BLaER1 treated with 17β-estradiol and CSF1 and Interleukin-3, amounts not matched to agents 10 nM and 100 nM (cell line): ENCODE data around the gene SPACA6.
A peak's percentile ranks its signal among the peaks of the same experiment; 100 is the strongest.

ENCODE experiments used
- H3K27ac ChIP-seq, 11 experiments: shearing (Covaris generic); formaldehyde crosslinking; 2 replicates each; pipeline ENCODE4 v1.8.1; 2022
- H3K27me3 ChIP-seq, 11 experiments: shearing (Covaris generic); formaldehyde crosslinking; 2 replicates each; pipeline ENCODE4 v1.8.1; 2022
- H3K36me3 ChIP-seq, 11 experiments: shearing (Covaris generic); formaldehyde crosslinking; 2 replicates each; pipeline ENCODE4 v1.8.1; 2022
- H3K4me1 ChIP-seq, 10 experiments: shearing (Covaris generic); formaldehyde crosslinking; 2 replicates each; pipeline ENCODE4 v1.8.1; 2022
- H3K4me2 ChIP-seq, 11 experiments: shearing (Covaris generic); formaldehyde crosslinking; 2 replicates each; pipeline ENCODE4 v1.8.1; 2022
- H3K4me3 ChIP-seq, 10 experiments: shearing (Covaris generic); formaldehyde crosslinking; 2 replicates each; pipeline ENCODE4 v1.8.1; 2022
- H3K9ac ChIP-seq, 11 experiments: shearing (Covaris generic); formaldehyde crosslinking; 2 replicates each; pipeline ENCODE4 v1.8.1; 2022
- H3K9me3 ChIP-seq, 11 experiments: shearing (Covaris generic); formaldehyde crosslinking; replicated peaks in 1 of 11; 2 replicates each; pipeline ENCODE4 v1.8.1; 2022
- H4K20me1 ChIP-seq, 11 experiments: shearing (Covaris generic); formaldehyde crosslinking; 2 replicates each; pipeline ENCODE4 v1.8.1; 2022
- Cebpa-rat ChIP-seq, 11 experiments: shearing (Covaris generic); IDR thresholded peaks; 2 replicates each; pipeline ENCODE4 v1.8.1; 2022

The SPACA6 gene

GRCh38 chr19:51739466-51740213, 46.5 kb downstream of the SPACA6 start:
- TF ChIP-seq Cebpa-rat (IDR thresholded peaks at IDR 0.05), result no peak
- Histone ChIP-seq H3K4me1 (peaks cover 21 to 100% (median 68%) of the 10 kb centered on the region in 10 experiments), H3K27me3 (no peaks in the 10 kb centered on the region), H3K9me3 (peaks cover 0 to 30% (median 0%) of the 10 kb centered on the region in 11 experiments; a peak in 7 of 22 replicates), H4K20me1 (peaks cover 0 to 9% (median 0%) of the 10 kb centered on the region in 11 experiments; a peak in 2 of 22 replicates), H3K4me2 (peak overlapping the region in 8 of 11 experiments; percentile 3 to 92 (median 56); a peak in 13 of 22 replicates), H3K27ac (peak overlapping the region in 5 of 11 experiments; percentile 23 to 53 (median 27); a peak in 4 of 22 replicates), H3K36me3 (peaks cover 0 to 12% (median 0%) of the 10 kb centered on the region in 11 experiments; a peak in 4 of 22 replicates), H3K4me3 (no peak overlapping the region), H3K9ac (no peak overlapping the region)

GRCh38 chr19:51740356-51740755, 47.2 kb downstream of the SPACA6 start:
- Histone ChIP-seq H3K4me2 (peak overlapping the region in 5 of 11 experiments; percentile 53 to 92 (median 74); a peak in 10 of 22 replicates), H3K4me3 (no peak overlapping the region), H3K27ac (peak overlapping the region in 1 of 11 experiments; percentile 27; a peak in 1 of 22 replicates), H3K9me3 (peaks cover 0 to 23% (median 0%) of the 10 kb centered on the region in 11 experiments; a peak in 8 of 22 replicates), H4K20me1 (peaks cover 0 to 16% (median 0%) of the 10 kb centered on the region in 11 experiments; a peak in 2 of 22 replicates), H3K36me3 (peaks cover 0 to 19% (median 0%) of the 10 kb centered on the region in 11 experiments; a peak in 5 of 22 replicates), H3K9ac (no peak overlapping the region), H3K27me3 (no peaks in the 10 kb centered on the region), H3K4me1 (peaks cover 19 to 98% (median 61%) of the 10 kb centered on the region in 10 experiments)
- no peak for TF ChIP-seq Cebpa-rat (IDR thresholded peaks at IDR 0.05)

GRCh38 chr19:51742789-51743188, 49.7 kb downstream of the SPACA6 start:
- Histone ChIP-seq H4K20me1 (peaks cover 0 to 40% (median 0%) of the 10 kb centered on the region in 11 experiments; a peak in 3 of 22 replicates), H3K36me3 (peaks cover 0 to 44% (median 0%) of the 10 kb centered on the region in 11 experiments; a peak in 6 of 22 replicates), H3K4me2 (peak overlapping the region in 7 of 11 experiments; percentile 26 to 64 (median 52); a peak in 14 of 22 replicates), H3K4me3 (no peak overlapping the region), H3K27me3 (no peaks in the 10 kb centered on the region), H3K9me3 (peaks cover 0 to 26% (median 0%) of the 10 kb centered on the region in 11 experiments; a peak in 7 of 22 replicates), H3K4me1 (peaks cover 4 to 98% (median 39%) of the 10 kb centered on the region in 10 experiments; a peak in 16 of 20 replicates), H3K9ac (no peak overlapping the region), H3K27ac (peak overlapping the region in 4 of 11 experiments; percentile 26 to 40 (median 33); a peak in 5 of 22 replicates)
- TF ChIP-seq Cebpa-rat (IDR thresholded peaks at IDR 0.05), result no peak

- H3K4me3 ChIP-seq, result no peak overlapping the region
- peaks cover 0 to 48% (median 0%) of the 10 kb centered on the region in 11 experiments; a peak in 6 of 22 replicates for H3K36me3 ChIP-seq
- peaks cover 4 to 98% (median 41%) of the 10 kb centered on the region in 10 experiments; a peak in 16 of 20 replicates for H3K4me1 ChIP-seq
- H3K4me2 ChIP-seq, result peak overlapping the region in 7 of 11 experiments; percentile 26 to 64 (median 52); a peak in 14 of 22 replicates
- peaks cover 0 to 47% (median 0%) of the 10 kb centered on the region in 11 experiments; a peak in 3 of 22 replicates for H4K20me1 ChIP-seq
- H3K27me3 ChIP-seq, result no peaks in the 10 kb centered on the region
- peak overlapping the region in 3 of 11 experiments; percentile 26 to 30 (median 26); a peak in 4 of 22 replicates for H3K27ac ChIP-seq
- peaks cover 0 to 31% (median 0%) of the 10 kb centered on the region in 11 experiments; a peak in 7 of 22 replicates for H3K9me3 ChIP-seq
- H3K9ac ChIP-seq, result no peak overlapping the region
- no peak for TF ChIP-seq Cebpa-rat (IDR thresholded peaks at IDR 0.05)
These were observed 50.3 kb downstream of the SPACA6 start for GRCh38 chr19:51743405-51743804.

GRCh38 chr19:51746731-51747130, 53.6 kb downstream of the SPACA6 start:
- Histone ChIP-seq H3K4me2 (peak overlapping the region in 2 of 11 experiments; percentile 91 to 97; a peak in 3 of 22 replicates), H3K4me1 (peaks cover 10 to 93% (median 41%) of the 10 kb centered on the region in 10 experiments), H3K9ac (no peak overlapping the region), H3K9me3 (peaks cover 0 to 42% (median 0%) of the 10 kb centered on the region in 11 experiments; a peak in 8 of 22 replicates), H4K20me1 (peaks cover 0 to 48% (median 0%) of the 10 kb centered on the region in 11 experiments; a peak in 3 of 22 replicates), H3K27ac (no peak overlapping the region), H3K4me3 (peak overlapping the region in 2 of 10 experiments; percentile 57 to 63; a peak in 3 of 20 replicates), H3K36me3 (peaks cover 0 to 65% (median 0%) of the 10 kb centered on the region in 11 experiments; a peak in 6 of 22 replicates), H3K27me3 (no peaks in the 10 kb centered on the region)
- TF ChIP-seq Cebpa-rat (IDR thresholded peaks at IDR 0.05), result no peak

GRCh38 chr19:51749979-51750378, 56.8 kb downstream of the SPACA6 start:
- H3K4me3 ChIP-seq, result peak overlapping the region in 2 of 10 experiments; percentile 57 to 63; a peak in 4 of 20 replicates
- peaks cover 0 to 46% (median 4%) of the 10 kb centered on the region in 11 experiments; a peak in 11 of 22 replicates for H3K9me3 ChIP-seq
- H3K9ac ChIP-seq, result peak overlapping the region in 2 of 11 experiments; percentile 74 to 75; a peak in 4 of 22 replicates
- H3K27ac ChIP-seq, result peak overlapping the region in 2 of 11 experiments; percentile 92 to 94; a peak in 2 of 22 replicates
- no peaks in the 10 kb centered on the region for H3K27me3 ChIP-seq
- H3K4me2 ChIP-seq, result peak overlapping the region in 5 of 11 experiments; percentile 20 to 97 (median 72); a peak in 6 of 22 replicates
- H4K20me1 ChIP-seq, result peaks cover 0 to 36% (median 0%) of the 10 kb centered on the region in 11 experiments; a peak in 3 of 22 replicates
- TF ChIP-seq Cebpa-rat (IDR thresholded peaks at IDR 0.05), result no peak
- peaks cover 0 to 55% (median 0%) of the 10 kb centered on the region in 11 experiments; a peak in 6 of 22 replicates for H3K36me3 ChIP-seq
- peaks cover 11 to 93% (median 39%) of the 10 kb centered on the region in 10 experiments for H3K4me1 ChIP-seq

GRCh38 chr19:51750400-51751094, 57.4 kb downstream of the SPACA6 start:
- no peaks in the 10 kb centered on the region for H3K27me3 ChIP-seq
- peak overlapping the region in 4 of 10 experiments; percentile 21 to 63 (median 46); a peak in 7 of 20 replicates for H3K4me3 ChIP-seq
- peak overlapping the region in 8 of 11 experiments; percentile 63 to 97 (median 76); a peak in 16 of 22 replicates for H3K4me2 ChIP-seq
- peaks cover 0 to 52% (median 4%) of the 10 kb centered on the region in 11 experiments; a peak in 11 of 22 replicates for H3K9me3 ChIP-seq
- peak overlapping the region; percentile 65 to 94 (median 76); a peak in 21 of 22 replicates for H3K27ac ChIP-seq
- peak overlapping the region in 2 of 11 experiments; percentile 74 to 75; a peak in 4 of 22 replicates for H3K9ac ChIP-seq
- no peak for TF ChIP-seq Cebpa-rat (IDR thresholded peaks at IDR 0.05)
- peaks cover 0 to 30% (median 0%) of the 10 kb centered on the region in 11 experiments; a peak in 3 of 22 replicates for H4K20me1 ChIP-seq
- peaks cover 0 to 49% (median 0%) of the 10 kb centered on the region in 11 experiments; a peak in 6 of 22 replicates for H3K36me3 ChIP-seq
- peaks cover 11 to 93% (median 39%) of the 10 kb centered on the region in 10 experiments for H3K4me1 ChIP-seq
